ENCODE measurements around the gene SLC5A1. TPM values are rescaled to one million over a fixed set of nuclear protein-coding genes. Genes with fewer than 3 reads are reported as not detected.

Gene SLC5A1
- total RNA-seq, 1 experiment from 2014 or later = 0.03 TPM

- no peak overlapping the region for H3K27ac ChIP-seq (ENCODE audit: low read length)
- no peak for ATAC-seq
- POLR2A ChIA-PET = no interaction called here
- no peaks in the 10 kb centered on the region for H3K27me3 ChIP-seq (ENCODE audit: control insufficient read depth, insufficient read depth, low read length)
- no peaks in the 10 kb centered on the region for H3K9me3 ChIP-seq (ENCODE audit: control insufficient read depth, insufficient read depth, low read depth, low read length)
- TF ChIP-seq, protein P1, sequence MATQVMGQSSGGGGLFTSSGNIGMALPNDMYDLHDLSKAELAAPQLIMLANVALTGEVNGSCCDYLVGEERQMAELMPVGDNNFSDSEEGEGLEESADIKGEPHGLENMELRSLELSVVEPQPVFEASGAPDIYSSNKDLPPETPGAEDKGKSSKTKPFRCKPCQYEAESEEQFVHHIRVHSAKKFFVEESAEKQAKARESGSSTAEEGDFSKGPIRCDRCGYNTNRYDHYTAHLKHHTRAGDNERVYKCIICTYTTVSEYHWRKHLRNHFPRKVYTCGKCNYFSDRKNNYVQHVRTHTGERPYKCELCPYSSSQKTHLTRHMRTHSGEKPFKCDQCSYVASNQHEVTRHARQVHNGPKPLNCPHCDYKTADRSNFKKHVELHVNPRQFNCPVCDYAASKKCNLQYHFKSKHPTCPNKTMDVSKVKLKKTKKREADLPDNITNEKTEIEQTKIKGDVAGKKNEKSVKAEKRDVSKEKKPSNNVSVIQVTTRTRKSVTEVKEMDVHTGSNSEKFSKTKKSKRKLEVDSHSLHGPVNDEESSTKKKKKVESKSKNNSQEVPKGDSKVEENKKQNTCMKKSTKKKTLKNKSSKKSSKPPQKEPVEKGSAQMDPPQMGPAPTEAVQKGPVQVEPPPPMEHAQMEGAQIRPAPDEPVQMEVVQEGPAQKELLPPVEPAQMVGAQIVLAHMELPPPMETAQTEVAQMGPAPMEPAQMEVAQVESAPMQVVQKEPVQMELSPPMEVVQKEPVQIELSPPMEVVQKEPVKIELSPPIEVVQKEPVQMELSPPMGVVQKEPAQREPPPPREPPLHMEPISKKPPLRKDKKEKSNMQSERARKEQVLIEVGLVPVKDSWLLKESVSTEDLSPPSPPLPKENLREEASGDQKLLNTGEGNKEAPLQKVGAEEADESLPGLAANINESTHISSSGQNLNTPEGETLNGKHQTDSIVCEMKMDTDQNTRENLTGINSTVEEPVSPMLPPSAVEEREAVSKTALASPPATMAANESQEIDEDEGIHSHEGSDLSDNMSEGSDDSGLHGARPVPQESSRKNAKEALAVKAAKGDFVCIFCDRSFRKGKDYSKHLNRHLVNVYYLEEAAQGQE (IDR thresholded peaks at IDR 0.05; ENCODE audit: insufficient read depth in 1 of 2, low read depth in 2 of 2, low read length in 1 of 2) = no peak
- TF ChIP-seq, protein P2, sequence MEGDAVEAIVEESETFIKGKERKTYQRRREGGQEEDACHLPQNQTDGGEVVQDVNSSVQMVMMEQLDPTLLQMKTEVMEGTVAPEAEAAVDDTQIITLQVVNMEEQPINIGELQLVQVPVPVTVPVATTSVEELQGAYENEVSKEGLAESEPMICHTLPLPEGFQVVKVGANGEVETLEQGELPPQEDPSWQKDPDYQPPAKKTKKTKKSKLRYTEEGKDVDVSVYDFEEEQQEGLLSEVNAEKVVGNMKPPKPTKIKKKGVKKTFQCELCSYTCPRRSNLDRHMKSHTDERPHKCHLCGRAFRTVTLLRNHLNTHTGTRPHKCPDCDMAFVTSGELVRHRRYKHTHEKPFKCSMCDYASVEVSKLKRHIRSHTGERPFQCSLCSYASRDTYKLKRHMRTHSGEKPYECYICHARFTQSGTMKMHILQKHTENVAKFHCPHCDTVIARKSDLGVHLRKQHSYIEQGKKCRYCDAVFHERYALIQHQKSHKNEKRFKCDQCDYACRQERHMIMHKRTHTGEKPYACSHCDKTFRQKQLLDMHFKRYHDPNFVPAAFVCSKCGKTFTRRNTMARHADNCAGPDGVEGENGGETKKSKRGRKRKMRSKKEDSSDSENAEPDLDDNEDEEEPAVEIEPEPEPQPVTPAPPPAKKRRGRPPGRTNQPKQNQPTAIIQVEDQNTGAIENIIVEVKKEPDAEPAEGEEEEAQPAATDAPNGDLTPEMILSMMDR (IDR thresholded peaks at IDR 0.05) = no peak
- TF ChIP-seq SIN3A (IDR thresholded peaks at IDR 0.05; ENCODE audit: borderline replicate concordance, insufficient read depth, low read depth, low read length) (no peak), TCF7L2 (IDR thresholded peaks at IDR 0.05; ENCODE audit: low read depth, low read length) (no peak), POLR2AphosphoS5 (IDR thresholded peaks at IDR 0.05; ENCODE audit: low read depth, low read length) (no peak)
- H3K4me3 ChIP-seq (ENCODE audit: low read depth in 2 of 2, low read length in 2 of 2) = no peak overlapping the region
- intact Hi-C loops (cut with micrococcal nuclease; ENCODE audit: unreplicated experiment) (no loop called here), in situ Hi-C loops (cut with HindIII; ENCODE audit: low pct_unique_long_range_greater_than_20kb, low sequenced_read_pairs) (no loop called here)
- no TSS peak for BruUV-seq (replicated peaks)
- no peak for DNase-seq (ENCODE audit: low read depth, low spot score)
- CTCF ChIA-PET = no interaction called here
- no peaks in the 10 kb centered on the region for H3K36me3 ChIP-seq (ENCODE audit: control insufficient read depth, insufficient read depth, low read length)
- no peaks in the 10 kb centered on the region for H3K4me1 ChIP-seq (ENCODE audit: control insufficient read depth, insufficient read depth, low read length)
Observed at GRCh38 chr22:32023251-32023827, 19.7 kb upstream of the SLC5A1 start.

- Histone ChIP-seq H3K36me3 (ENCODE audit: control insufficient read depth, insufficient read depth, low read length) (no peaks in the 10 kb centered on the region), H3K4me3 (ENCODE audit: low read depth in 2 of 2, low read length in 2 of 2) (no peak overlapping the region), H3K27ac (ENCODE audit: low read length) (no peak overlapping the region), H3K27me3 (ENCODE audit: control insufficient read depth, insufficient read depth, low read length) (no peaks in the 10 kb centered on the region), H3K9me3 (ENCODE audit: control insufficient read depth, insufficient read depth, low read depth, low read length) (no peaks in the 10 kb centered on the region), H3K4me1 (ENCODE audit: control insufficient read depth, insufficient read depth, low read length) (no peaks in the 10 kb centered on the region)
- CTCF ChIA-PET = no interaction called here
- POLR2A ChIA-PET = no interaction called here
- intact Hi-C loops (cut with micrococcal nuclease; ENCODE audit: unreplicated experiment) = no loop called here
- TF ChIP-seq, protein P1 (IDR thresholded peaks at IDR 0.05; ENCODE audit: insufficient read depth in 1 of 2, low read depth in 2 of 2, low read length in 1 of 2) = no peak
- TF ChIP-seq, protein P2 (IDR thresholded peaks at IDR 0.05) = no peak
- in situ Hi-C loops (cut with HindIII; ENCODE audit: low pct_unique_long_range_greater_than_20kb, low sequenced_read_pairs) = no loop called here
- ATAC-seq (no peak), DNase-seq (ENCODE audit: low read depth, low spot score) (no peak)
- BruUV-seq (replicated peaks) = no TSS peak
Observed at GRCh38 chr22:32024796-32025195, 18.3 kb upstream of the SLC5A1 start.
